ENCODE measurements around the gene MARK1. TPM values are rescaled to one million over a fixed set of nuclear protein-coding genes. Genes with fewer than 3 reads are reported as not detected.

MARK1 gene
- total RNA-seq, 6 experiments from 2014 or later, result 0.06 to 0.53 (median 0.24) TPM

DNA sequence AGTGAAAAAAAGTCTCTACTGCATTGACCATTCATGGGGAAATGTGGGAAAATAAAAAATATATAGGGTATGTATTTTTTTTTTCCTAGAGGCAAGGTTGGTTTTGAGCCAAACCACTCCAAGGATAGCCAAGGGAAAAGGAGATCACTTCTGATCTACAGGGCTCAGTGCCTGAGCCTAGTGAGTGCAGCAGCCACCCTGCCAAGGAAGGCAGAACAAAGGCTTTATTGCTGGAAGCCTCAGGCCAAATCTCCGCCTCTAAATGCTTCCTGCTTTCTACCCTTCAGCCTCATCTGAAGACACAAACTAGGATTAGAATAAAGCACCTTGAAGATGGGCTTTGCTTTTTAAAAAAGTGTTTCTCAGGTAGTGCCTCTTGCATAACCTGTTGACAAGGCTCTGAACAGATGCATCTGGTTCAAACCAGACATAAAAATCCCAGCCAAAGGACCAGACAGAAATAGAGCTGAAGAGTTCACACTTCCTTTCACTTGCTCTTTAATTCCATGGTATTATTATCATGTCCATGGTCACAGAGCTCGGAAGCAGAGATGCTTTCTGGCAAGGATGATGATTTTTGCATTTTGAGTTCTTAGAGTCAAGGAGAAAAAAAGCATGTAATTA lies 172.7 kb downstream of the MARK1 start:
- ATAC-seq, result no peak
- TF ChIP-seq POLR2A (IDR thresholded peaks at IDR 0.05) (no peak), CTCF (IDR thresholded peaks at IDR 0.05) (no peak)

GRCh38 chr1:220701974-220702373 lies 174.0 kb downstream of the MARK1 start:
- no peaks in the 10 kb centered on the region for H3K27me3 ChIP-seq
- no peak overlapping the region for H3K4me3 ChIP-seq
- H3K4me1 ChIP-seq, result peaks cover 0 to 27% (median 8%) of the 10 kb centered on the region in 4 donors
- TF ChIP-seq CTCF (IDR thresholded peaks at IDR 0.05) (no peak), POLR2A (IDR thresholded peaks at IDR 0.05) (no peak)
- intact Hi-C loops (cut with DNase I), result no loop called here
- peaks cover 0 to 10% (median 4%) of the 10 kb centered on the region in 4 donors for H3K36me3 ChIP-seq
- no peaks in the 10 kb centered on the region for H3K9me3 ChIP-seq
- ATAC-seq (no peak), DNase-seq (no peak)
- H3K27ac ChIP-seq, result no peak overlapping the region
- WGBS (ENCODE audit: insufficient coverage, low coverage, low lambda C conversion rate, missing lambda C conversion rate), result 50% methylated on average over 5 of the region's 6 CpGs

More for the DNA sequence above, 172.7 kb downstream of the MARK1 start:
- Histone ChIP-seq H3K4me3 (no peak overlapping the region), H3K4me1 (peaks cover 0 to 27% (median 8%) of the 10 kb centered on the region in 4 donors), H3K9me3 (no peaks in the 10 kb centered on the region), H3K36me3 (peaks cover 0 to 16% (median 4%) of the 10 kb centered on the region in 4 donors), H3K27ac (no peak overlapping the region), H3K27me3 (no peaks in the 10 kb centered on the region)
- intact Hi-C loops (cut with DNase I), result no loop called here
- DNase-seq, result no peak
- 58% methylated on average over 2 of the region's 2 CpGs for WGBS (ENCODE audit: insufficient coverage, low coverage, low lambda C conversion rate, missing lambda C conversion rate)

- WGBS (ENCODE audit: insufficient coverage, low coverage, low lambda C conversion rate, missing lambda C conversion rate), result 34% methylated on average over 3 of the region's 5 CpGs
- Histone ChIP-seq H3K4me3 (no peak overlapping the region), H3K36me3 (peaks cover 0 to 7% (median 2%) of the 10 kb centered on the region in 4 donors), H3K27me3 (no peaks in the 10 kb centered on the region), H3K4me1 (peaks cover 0 to 26% (median 6%) of the 10 kb centered on the region in 4 donors), H3K9me3 (no peaks in the 10 kb centered on the region), H3K27ac (no peak overlapping the region)
- intact Hi-C loops (cut with DNase I), result no loop called here
- peak in 3 of 4 donors; percentile 32 to 46 (median 39) for ATAC-seq
- TF ChIP-seq POLR2A (IDR thresholded peaks at IDR 0.05) (no peak), CTCF (IDR thresholded peaks at IDR 0.05) (no peak)
- DNase-seq, result no peak
These were observed 174.9 kb downstream of the MARK1 start for GRCh38 chr1:220702733-220703270.

GRCh38 chr1:220703305-220703704 lies 175.4 kb downstream of the MARK1 start:
- no peak for ATAC-seq
- TF ChIP-seq POLR2A (IDR thresholded peaks at IDR 0.05), result no peak
- peaks cover 0 to 21% (median 5%) of the 10 kb centered on the region in 4 donors for H3K4me1 ChIP-seq
- H3K9me3 ChIP-seq, result no peaks in the 10 kb centered on the region
- no peaks in the 10 kb centered on the region for H3K27me3 ChIP-seq
- H3K27ac ChIP-seq, result no peak overlapping the region
- H3K36me3 ChIP-seq, result peaks cover 0 to 2% (median 0%) of the 10 kb centered on the region in 4 donors
- DNase-seq, result no peak
- 67% methylated on average over 4 of the region's 4 CpGs for WGBS (ENCODE audit: insufficient coverage, low coverage, low lambda C conversion rate, missing lambda C conversion rate)
- no peak overlapping the region for H3K4me3 ChIP-seq
- intact Hi-C loops (cut with DNase I), result no loop called here

DNA sequence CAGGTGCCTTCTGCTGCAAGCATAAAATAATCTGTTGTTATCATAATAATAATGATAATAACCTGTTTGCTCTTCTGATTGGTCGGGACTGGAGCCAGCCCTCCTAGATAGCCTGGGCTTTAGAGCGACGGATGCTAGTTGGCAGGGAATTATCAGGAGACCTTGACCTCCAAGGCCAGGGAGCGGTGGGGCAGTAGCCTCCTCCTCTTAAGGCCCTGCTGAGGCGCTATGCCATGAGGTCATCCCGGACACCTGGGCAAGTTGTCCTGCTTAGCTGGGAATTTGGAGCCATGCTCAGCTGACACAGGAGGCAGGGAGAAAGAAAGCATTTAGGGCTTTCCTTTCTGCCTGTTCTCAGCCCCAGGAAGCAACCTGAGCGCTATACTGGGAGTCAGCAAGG lies 177.8 kb downstream of the MARK1 start:
- H3K27me3 ChIP-seq, result no peaks in the 10 kb centered on the region
- DNase-seq (no peak), ATAC-seq (peak in 2 of 4 donors; percentile 9 to 14)
- H3K36me3 ChIP-seq, result no peaks in the 10 kb centered on the region
- H3K9me3 ChIP-seq, result no peaks in the 10 kb centered on the region
- peaks cover 0 to 21% (median 11%) of the 10 kb centered on the region in 4 donors for H3K4me1 ChIP-seq
- 28% methylated on average over 3 of the region's 7 CpGs for WGBS (ENCODE audit: insufficient coverage, low coverage, low lambda C conversion rate, missing lambda C conversion rate)
- no peak overlapping the region for H3K4me3 ChIP-seq
- TF ChIP-seq CTCF (IDR thresholded peaks at IDR 0.05) (no peak), POLR2A (IDR thresholded peaks at IDR 0.05) (no peak)
- H3K27ac ChIP-seq, result no peak overlapping the region
- intact Hi-C loops (cut with DNase I), result no loop called here

Measured in right lobe of liver (tissue), 6 donors.